Measurements from ENCODE around the gene SMIM1.
A peak's percentile ranks its signal among the peaks of the same experiment; 100 is the strongest.
"Not testable (repeated sequence)": the region's sequence is repeated elsewhere in the genome, so short reads cannot be mapped to it uniquely, and the experiment has no call there.

SMIM1 gene

GRCh38 chr1:3736131-3736561 lies 36.4 kb upstream of the SMIM1 start:
- no peak for DNase-seq (ENCODE audit: low read depth in 2 of 3, low spot score in 2 of 3)

GRCh38 chr1:3736708-3737107 lies 35.8 kb upstream of the SMIM1 start:
- DNase-seq (ENCODE audit: low read depth in 2 of 3, low spot score in 2 of 3), result no peak

- no peak for DNase-seq (ENCODE audit: low read depth in 2 of 3, low spot score in 2 of 3)
These were observed 33.6 kb upstream of the SMIM1 start for GRCh38 chr1:3738943-3739342.

- DNase-seq (ENCODE audit: low read depth in 2 of 3, low spot score in 2 of 3), result no peak
These were observed 32.5 kb upstream of the SMIM1 start for GRCh38 chr1:3740042-3740441.

GRCh38 chr1:3740752-3741151 lies 31.8 kb upstream of the SMIM1 start:
- DNase-seq (ENCODE audit: low read depth in 2 of 3, low spot score in 2 of 3), result no peak

GRCh38 chr1:3741566-3742438 lies 30.7 kb upstream of the SMIM1 start:
- no peak for DNase-seq (ENCODE audit: low read depth in 2 of 3, low spot score in 2 of 3)

GRCh38 chr1:3742439-3743298 lies 29.9 kb upstream of the SMIM1 start:
- no peak for DNase-seq (ENCODE audit: low read depth in 2 of 3, low spot score in 2 of 3)

- DNase-seq (ENCODE audit: low read depth in 2 of 3, low spot score in 2 of 3), result no peak
These were observed 29.1 kb upstream of the SMIM1 start for GRCh38 chr1:3743421-3743820.

- DNase-seq (ENCODE audit: low read depth in 2 of 3, low spot score in 2 of 3), result no peak
These were observed 28.7 kb upstream of the SMIM1 start for GRCh38 chr1:3743826-3744225.

- DNase-seq (ENCODE audit: low read depth in 2 of 3, low spot score in 2 of 3), result no peak
These were observed 27.9 kb upstream of the SMIM1 start for GRCh38 chr1:3744646-3745045.

- DNase-seq (ENCODE audit: low read depth in 2 of 3, low spot score in 2 of 3), result no peak
These were observed 27.5 kb upstream of the SMIM1 start for GRCh38 chr1:3745071-3745470.

GRCh38 chr1:3745590-3746381 lies 26.8 kb upstream of the SMIM1 start:
- DNase-seq (ENCODE audit: low read depth in 2 of 3, low spot score in 2 of 3), result no peak

GRCh38 chr1:3746389-3746829 lies 26.1 kb upstream of the SMIM1 start:
- DNase-seq (ENCODE audit: low read depth in 2 of 3, low spot score in 2 of 3), result no peak

GRCh38 chr1:3746830-3747521 lies 25.6 kb upstream of the SMIM1 start:
- peak; percentile 67 to 77 (median 69) for DNase-seq (ENCODE audit: low read depth in 2 of 3, low spot score in 2 of 3)

GRCh38 chr1:3747522-3747848 lies 25.1 kb upstream of the SMIM1 start:
- no peak for DNase-seq (ENCODE audit: low read depth in 2 of 3, low spot score in 2 of 3)

- no peak for DNase-seq (ENCODE audit: low read depth in 2 of 3, low spot score in 2 of 3)
These were observed 24.6 kb upstream of the SMIM1 start for GRCh38 chr1:3747903-3748302.

GRCh38 chr1:3748316-3748900 lies 24.1 kb upstream of the SMIM1 start:
- not testable (repeated sequence) for DNase-seq (ENCODE audit: low read depth in 2 of 3, low spot score in 2 of 3)

GRCh38 chr1:3749512-3749911 lies 23.0 kb upstream of the SMIM1 start:
- no peak for DNase-seq (ENCODE audit: low read depth in 2 of 3, low spot score in 2 of 3)

- no peak for DNase-seq (ENCODE audit: low read depth in 2 of 3, low spot score in 2 of 3)
These were observed 21.8 kb upstream of the SMIM1 start for GRCh38 chr1:3750741-3751140.

- no peak for DNase-seq (ENCODE audit: low read depth in 2 of 3, low spot score in 2 of 3)
These were observed 20.1 kb upstream of the SMIM1 start, which contains the start of gene CCDC27 for GRCh38 chr1:3752400-3752945. Gene CCDC27 (plus strand): TSS chr1:3752450. CDS start chr1:3752482, 32 bp downstream.
